A549 (cell line): ENCODE data around the gene TCTN1. TPM values are rescaled to one million over a fixed set of nuclear protein-coding genes. Genes with fewer than 3 reads are reported as not detected.
A peak's percentile ranks its signal among the peaks of the same experiment; 100 is the strongest.
"Not testable (repeated sequence)": the region's sequence is repeated elsewhere in the genome, so short reads cannot be mapped to it uniquely, and the experiment has no call there.

ENCODE experiments used
- ATAC-seq, 2 experiments: fragments of 200-7000 bp in 1 of 2; fragments of >200 bp in 1 of 2; cut with Nextera tagmentation in 1 of 2; cut with Tn5 transposase in 1 of 2; 3 replicates each; pipeline versions ENCODE4 v1.8.0 to v1.9.1; 2018 to 2020; ENCODE audit warnings: mild to moderate bottlenecking in 1 of 2, moderate library complexity in 1 of 2
- CTCF ChIA-PET: fragments of 300-600 bp; sonication (Branson Sonifier 250); formaldehyde crosslinking; extraction: SDS; loops from one replicate; lab custom pipeline; 2021; ENCODE audit warnings: antibody characterized with exemption, inconsistent platforms; lab: Yijun Ruan, JAX
- POLR2A ChIA-PET: fragments of 350-600 bp; formaldehyde crosslinking; extraction: SDS; loops from one replicate; lab custom pipeline; 2021; ENCODE audit warnings: antibody characterized with exemption, inconsistent platforms; lab: Yijun Ruan, JAX
- DNase-seq, 2 experiments: peaks; one replicate each; pipeline versions ENCODE4 v3.0.0 to v3.0.0-alpha.2; 2011 to 2016; ENCODE audit warnings: low read depth in 1 of 2, low spot score in 1 of 2
- FAIRE-seq: peaks from 2 replicates; lab custom pipeline; 2011; peaks lifted over from hg19 to GRCh38; lab: Jason Lieb, UNC
- H3K27ac ChIP-seq, 2 experiments: fragments of >200 bp; sonication (Bioruptor Twin); formaldehyde crosslinking; 3 replicates each; pipeline ENCODE4 v1.5.1; 2016 to 2017
- H3K4me1 ChIP-seq: fragments of >200 bp; sonication (Bioruptor Twin); formaldehyde crosslinking; 3 replicates; pipeline ENCODE4 v1.6.1; 2016
- H3K4me2 ChIP-seq: fragments of >200 bp; sonication (Bioruptor Twin); formaldehyde crosslinking; 3 replicates; pipeline ENCODE4 v1.6.1; 2016
- H3K4me3 ChIP-seq: fragments of >200 bp; sonication (Bioruptor Twin); formaldehyde crosslinking; 3 replicates; pipeline ENCODE4 v1.5.1; 2016
- H3K9me3 ChIP-seq: fragments of >200 bp; sonication (Bioruptor Twin); formaldehyde crosslinking; 3 replicates; pipeline ENCODE4 v1.6.1; 2016
- CBX2 ChIP-seq: fragments of 200-600 bp; sonication (generic); IDR thresholded peaks from 2 replicates; pipeline ENCODE4 v1.6.1; 2016; ENCODE audit warnings: low read depth, mild to moderate bottlenecking, borderline replicate concordance
- CBX8 ChIP-seq: fragments of 200-600 bp; sonication (generic); IDR thresholded peaks from 2 replicates; pipeline ENCODE4 v1.6.1; 2016
- CEBPB ChIP-seq, 2 experiments: fragments of >200 bp in 1 of 2; sonication (Bioruptor Twin) in 1 of 2; formaldehyde crosslinking in 1 of 2; IDR thresholded peaks; 2 replicates each; pipeline ENCODE4 v1.6.1; 2012 to 2016
- EP300 ChIP-seq, 2 experiments: fragments of >200 bp; sonication (Bioruptor Twin); formaldehyde crosslinking; IDR thresholded peaks; 2 replicates in 1 of 2; 3 replicates in 1 of 2; pipeline ENCODE4 v1.6.1; 2016 to 2017
- ESRRA ChIP-seq: fragments of 150-350 bp; IDR thresholded peaks from 2 replicates; pipeline ENCODE4 v1.6.1; 2014; ENCODE audit warnings: mild to moderate bottlenecking, low read length, borderline replicate concordance
- FOSB ChIP-seq: fragments of 250-450 bp; sonication (Bioruptor Pico); IDR thresholded peaks from 2 replicates; pipeline ENCODE4 v1.5.0; 2020; ENCODE audit warnings: mild to moderate bottlenecking, moderate library complexity
- HOXB13 ChIP-seq: fragments of 250-450 bp; sonication (Bioruptor Pico); IDR thresholded peaks from 2 replicates; pipeline ENCODE4 v1.5.0; 2020; ENCODE audit warnings: low read depth, mild to moderate bottlenecking, moderate library complexity
- NFE2L2 ChIP-seq: fragments of 150-350 bp; conservative IDR thresholded peaks from 2 replicates; pipeline ENCODE4 v1.6.1; 2014; ENCODE audit warnings: low read length
- NPAS2 ChIP-seq: fragments of 250-450 bp; sonication (Bioruptor Pico); IDR thresholded peaks from 2 replicates; pipeline ENCODE4 v1.8.0; 2022; ENCODE audit warnings: mild to moderate bottlenecking, moderate library complexity, borderline replicate concordance
- PHF8 ChIP-seq: fragments of 200-600 bp; sonication (generic); IDR thresholded peaks from 2 replicates; pipeline ENCODE4 v1.6.1; 2016; ENCODE audit warnings: low read depth, mild to moderate bottlenecking, antibody characterized with exemption, moderate library complexity, borderline replicate concordance
- POLR2A ChIP-seq: IDR thresholded peaks from 2 replicates; pipeline ENCODE4 v1.6.1; 2012; ENCODE audit warnings: mild to moderate bottlenecking, low read length
- POLR2AphosphoS2 ChIP-seq: conservative IDR thresholded peaks from 2 replicates; pipeline ENCODE4 v1.6.1; 2012; ENCODE audit warnings: low read length, improper control_type of control experiment, inconsistent platforms
- RAD21 ChIP-seq, 2 experiments: fragments of >200 bp in 1 of 2; sonication (Bioruptor Twin) in 1 of 2; formaldehyde crosslinking in 1 of 2; IDR thresholded peaks in 1 of 2; conservative IDR thresholded peaks in 1 of 2; 2 replicates in 1 of 2; 3 replicates in 1 of 2; pipeline ENCODE4 v1.6.1; 2012 to 2018; ENCODE audit warnings: inconsistent platforms in 1 of 2
- RARB ChIP-seq: fragments of 250-450 bp; sonication (Bioruptor Pico); IDR thresholded peaks from 2 replicates; pipeline ENCODE4 v1.8.0; 2021; ENCODE audit warnings: mild to moderate bottlenecking, moderate library complexity
- SMC3 ChIP-seq: fragments of >200 bp; sonication (Bioruptor Twin); formaldehyde crosslinking; IDR thresholded peaks from 3 replicates; pipeline ENCODE4 v1.6.1; 2018; ENCODE audit warnings: inconsistent platforms
- TFCP2L1 ChIP-seq: fragments of 250-450 bp; sonication (Bioruptor Pico); IDR thresholded peaks from 2 replicates; pipeline ENCODE4 v1.5.0; 2021; ENCODE audit warnings: mild to moderate bottlenecking
- WGBS: methylation state at CpG from one replicate; pipeline ENCODE4 v1.1.6; 2017; ENCODE audit errors: missing lambda C conversion rate; 5-methylcytosine and 5-hydroxymethylcytosine counted together
- polyA plus RNA-seq, 4 experiments: library from polyadenylated mRNA; depleted of rRNA in 3 of 4; stranded (reverse); fragments of >200 nt; fragmentation: RNase III in 1 of 4; extraction: RNeasy Plus Mini Kit Qiagen cat#74134 plus additional on column Dnase treatment in 1 of 4; gene quantifications; 2 replicates in 3 of 4; 3 replicates in 1 of 4; pipeline ENCODE4 v1.2.3, GENCODE V29; 2011 to 2017
- TF ChIP-seq, protein P1 (sequence below): IDR thresholded peaks from 2 replicates; pipeline ENCODE4 v1.6.1; 2012
- TF ChIP-seq, protein P2 (sequence below): fragments of >200 bp; sonication (Bioruptor Twin); formaldehyde crosslinking; IDR thresholded peaks from 2 replicates; pipeline ENCODE4 v1.6.1; 2016
- TF ChIP-seq, protein P3 (sequence below): fragments of >200 bp; sonication (Bioruptor Twin); formaldehyde crosslinking; IDR thresholded peaks from 3 replicates; pipeline ENCODE4 v1.5.1; 2016

Gene TCTN1
- polyA plus RNA-seq, 2 of the 4 experiments (the other 2 are of a cell fraction) = 26.5 to 56.9 TPM

DNA sequence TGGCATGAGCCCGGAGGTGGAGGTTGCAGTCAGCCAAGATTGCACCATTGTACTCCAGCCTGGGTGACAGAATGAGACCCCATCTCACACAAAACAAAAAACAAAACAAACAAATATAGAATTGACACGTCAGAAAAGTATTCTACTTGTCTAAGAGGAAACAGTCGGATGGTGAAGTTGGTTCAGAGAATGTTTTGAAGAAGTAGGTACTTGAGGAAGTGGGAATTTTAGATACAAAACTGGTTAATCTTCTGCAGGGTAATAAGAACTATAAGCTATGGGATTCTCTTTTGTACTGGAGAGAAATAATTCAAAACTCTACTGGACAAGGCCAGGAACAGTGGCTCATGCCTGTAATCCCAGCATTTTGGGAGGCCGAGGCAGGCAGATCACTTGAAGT lies 14.6 kb upstream of the TCTN1 start:
- DNase-seq = no peak
- WGBS = 82% methylated on average over 4 of the region's 4 CpGs
- Histone ChIP-seq H3K4me1 (no peaks in the 10 kb centered on the region), H3K4me3 (no peak overlapping the region), H3K9me3 (no peaks in the 10 kb centered on the region), H3K27ac (no peak overlapping the region), H3K4me2 (no peak overlapping the region)
- ChIA-PET CTCF (interaction anchor here (0.6 to 11.9 kb wide), 19 partner anchors 10 to 289 kb away, joined by 3 to 184 read pairs (median 6); partner anchors contain the start of genes ARPC3, FAM216A, GPN3 and RAD9B), POLR2A (interaction anchor here (1.4 kb wide), 1 partner anchor 149 kb away, joined by 5 read pairs; the partner anchor contains the start of gene ARPC3)
- TF ChIP-seq, protein P1, sequence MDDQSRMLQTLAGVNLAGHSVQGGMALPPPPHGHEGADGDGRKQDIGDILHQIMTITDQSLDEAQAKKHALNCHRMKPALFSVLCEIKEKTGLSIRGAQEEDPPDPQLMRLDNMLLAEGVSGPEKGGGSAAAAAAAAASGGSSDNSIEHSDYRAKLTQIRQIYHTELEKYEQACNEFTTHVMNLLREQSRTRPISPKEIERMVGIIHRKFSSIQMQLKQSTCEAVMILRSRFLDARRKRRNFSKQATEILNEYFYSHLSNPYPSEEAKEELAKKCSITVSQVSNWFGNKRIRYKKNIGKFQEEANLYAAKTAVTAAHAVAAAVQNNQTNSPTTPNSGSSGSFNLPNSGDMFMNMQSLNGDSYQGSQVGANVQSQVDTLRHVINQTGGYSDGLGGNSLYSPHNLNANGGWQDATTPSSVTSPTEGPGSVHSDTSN = no peak
- TF ChIP-seq NPAS2 (CRISPR knock-in tag) (no peak), POLR2AphosphoS2 (no peak), FOSB (CRISPR knock-in tag) (no peak), TFCP2L1 (CRISPR knock-in tag) (no peak), ESRRA (no peak), EP300 (IDR thresholded peaks at IDR 0.05) (no peak), CBX2 (no peak), CBX8 (no peak), HOXB13 (CRISPR knock-in tag) (no peak), POLR2A (no peak), NFE2L2 (no peak)
- FAIRE-seq = no peak
- ATAC-seq = no peak

DNA sequence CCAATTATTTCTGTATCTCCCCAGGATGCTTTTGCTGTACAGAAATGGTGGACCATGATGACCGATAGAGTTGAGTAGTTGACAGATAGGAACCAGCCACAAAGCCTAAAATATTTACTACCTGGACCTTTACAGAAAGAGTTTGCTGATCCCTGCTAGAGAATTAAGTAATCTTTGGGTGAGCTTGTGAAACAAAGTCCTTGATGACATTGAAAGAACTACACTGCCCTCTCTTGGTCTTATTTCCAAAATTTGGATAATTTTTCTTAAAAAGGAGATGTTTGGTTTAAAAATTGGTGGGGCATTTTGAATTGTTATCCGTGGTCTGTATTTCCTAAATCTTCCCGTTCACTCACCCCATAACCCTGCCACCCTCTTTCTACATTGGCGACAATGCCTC lies 13.7 kb upstream of the TCTN1 start:
- ATAC-seq (peak in 1 of 2 experiments; percentile 28; a peak in 2 of 6 replicates), DNase-seq (peak; percentile 56 to 77), FAIRE-seq (no peak)
- Histone ChIP-seq H3K27ac (no peak overlapping the region), H3K4me3 (no peak overlapping the region), H3K4me2 (no peak overlapping the region), H3K4me1 (no peaks in the 10 kb centered on the region), H3K9me3 (no peaks in the 10 kb centered on the region)
- ChIA-PET POLR2A (interaction anchor here (1.0 to 1.4 kb wide), 2 partner anchors 131 to 150 kb away, joined by 4 to 5 read pairs; partner anchors contain the start of genes ARPC3 and FAM216A), CTCF (interaction anchor here (0.6 to 11.9 kb wide), 40 partner anchors 11 to 1811 kb away, joined by 3 to 184 read pairs (median 6); partner anchors contain the start of genes ARPC3, FAM216A, GPN3 and RAD9B)
- TF ChIP-seq PHF8 (no peak), RAD21 (conservative IDR thresholded peaks at IDR 0.05 in 1 of 2, IDR thresholded peaks at IDR 0.05 in 1 of 2) (peak; percentile 91 to 95), CEBPB (IDR thresholded peaks at IDR 0.05) (peak; percentile 98 to 99), RARB (no peak), SMC3 (peak; percentile 96)
- TF ChIP-seq, protein P2, sequence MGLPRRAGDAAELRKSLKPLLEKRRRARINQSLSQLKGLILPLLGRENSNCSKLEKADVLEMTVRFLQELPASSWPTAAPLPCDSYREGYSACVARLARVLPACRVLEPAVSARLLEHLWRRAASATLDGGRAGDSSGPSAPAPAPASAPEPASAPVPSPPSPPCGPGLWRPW = 0 out of 2 replicates have a peak, but pooled peaks have one; percentile 24
- TF ChIP-seq, protein P3, sequence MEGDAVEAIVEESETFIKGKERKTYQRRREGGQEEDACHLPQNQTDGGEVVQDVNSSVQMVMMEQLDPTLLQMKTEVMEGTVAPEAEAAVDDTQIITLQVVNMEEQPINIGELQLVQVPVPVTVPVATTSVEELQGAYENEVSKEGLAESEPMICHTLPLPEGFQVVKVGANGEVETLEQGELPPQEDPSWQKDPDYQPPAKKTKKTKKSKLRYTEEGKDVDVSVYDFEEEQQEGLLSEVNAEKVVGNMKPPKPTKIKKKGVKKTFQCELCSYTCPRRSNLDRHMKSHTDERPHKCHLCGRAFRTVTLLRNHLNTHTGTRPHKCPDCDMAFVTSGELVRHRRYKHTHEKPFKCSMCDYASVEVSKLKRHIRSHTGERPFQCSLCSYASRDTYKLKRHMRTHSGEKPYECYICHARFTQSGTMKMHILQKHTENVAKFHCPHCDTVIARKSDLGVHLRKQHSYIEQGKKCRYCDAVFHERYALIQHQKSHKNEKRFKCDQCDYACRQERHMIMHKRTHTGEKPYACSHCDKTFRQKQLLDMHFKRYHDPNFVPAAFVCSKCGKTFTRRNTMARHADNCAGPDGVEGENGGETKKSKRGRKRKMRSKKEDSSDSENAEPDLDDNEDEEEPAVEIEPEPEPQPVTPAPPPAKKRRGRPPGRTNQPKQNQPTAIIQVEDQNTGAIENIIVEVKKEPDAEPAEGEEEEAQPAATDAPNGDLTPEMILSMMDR = peak; percentile 86
- 8% methylated on average over 4 of the region's 4 CpGs for WGBS

DNA sequence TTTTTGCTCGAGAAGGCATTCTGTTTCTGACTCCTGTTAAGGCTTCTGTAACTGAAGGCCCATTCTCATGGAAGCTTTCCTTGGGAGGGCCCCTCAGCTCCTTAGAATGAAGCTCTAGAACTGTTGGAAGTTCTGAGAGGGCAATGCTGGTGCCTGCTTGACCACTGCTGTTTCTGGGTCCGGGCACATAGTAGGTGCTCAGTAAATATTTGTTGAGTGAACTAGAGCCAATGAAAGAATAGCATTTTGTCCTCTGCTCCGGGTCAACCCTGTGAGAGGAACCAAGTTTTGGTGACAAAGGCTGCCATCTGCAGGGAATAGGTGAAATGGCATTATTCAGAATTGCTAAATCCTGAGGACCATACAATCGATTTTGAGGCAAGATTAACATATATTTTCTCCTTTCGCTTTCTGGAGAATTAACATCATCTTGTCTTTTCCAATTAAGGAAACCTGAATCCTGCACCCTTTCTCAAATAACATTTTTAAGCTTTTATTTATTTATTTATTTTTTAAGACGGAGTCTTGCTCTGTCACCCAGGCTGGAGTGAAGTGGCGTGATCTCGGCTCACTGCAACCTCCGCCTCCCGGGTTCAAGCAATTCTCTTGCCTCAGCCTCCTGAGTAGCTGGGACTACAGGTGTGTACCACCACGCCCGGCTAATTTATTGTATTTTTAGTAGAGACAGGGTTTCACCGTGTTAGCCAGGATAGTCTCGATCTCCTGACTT lies 11.7 kb upstream of the TCTN1 start:
- not testable (repeated sequence) for H3K4me1 ChIP-seq, H3K4me3 ChIP-seq
- peak; percentile 90 for TF ChIP-seq SMC3
- peak in 1 of 2 experiments; percentile 29; a peak in 1 of 4 replicates for TF ChIP-seq CEBPB (IDR thresholded peaks at IDR 0.05)
- TF ChIP-seq, protein P3 = peak; percentile 87
- peak; percentile 85 to 93 for TF ChIP-seq RAD21 (conservative IDR thresholded peaks at IDR 0.05 in 1 of 2, IDR thresholded peaks at IDR 0.05 in 1 of 2)
- TF ChIP-seq, all 56 proteins: peak for 4; not testable (repeated sequence) for 52
- FAIRE-seq (peak; percentile 28), ATAC-seq (peak; percentile 80 to 89; a peak in 4 of 6 replicates), DNase-seq (peak; percentile 73 to 80)
- H3K9me3 ChIP-seq, H3K27ac ChIP-seq: not testable (repeated sequence)
- 0 out of 3 replicates have a peak overlapping the region, but pooled peaks have one; percentile 4 for H3K4me2 ChIP-seq
- CTCF ChIA-PET = interaction anchor here (0.6 to 11.9 kb wide), 62 partner anchors 9 to 797 kb away, joined by 3 to 184 read pairs (median 6); partner anchors contain the start of genes ARPC3, CCDC63, FAM216A and GPN3
- POLR2A ChIA-PET = interaction anchor here (0.5 to 1.2 kb wide), 2 partner anchors 134 to 168 kb away, joined by 5 to 7 read pairs; partner anchors contain the start of genes FAM216A and GPN3
- 44% methylated on average over 14 of the region's 14 CpGs for WGBS
